GM23338 (cell line): Measurements from ENCODE around the gene TTC12. TPM values are rescaled to one million over a fixed set of nuclear protein-coding genes. Genes with fewer than 3 reads are reported as not detected.

Experiments
- ATAC-seq: fragments of 200-7000 bp; cut with Tn5 transposase; 3 replicates; pipeline ENCODE4 v1.9.1; 2020
- DNase-seq: peaks from one replicate; pipeline ENCODE4 v3.0.0-alpha.2; 2015; ENCODE audit warnings: low spot score
- H2AFZ ChIP-seq: fragments of 200-600 bp; sonication (generic); 2 replicates; pipeline ENCODE4 v1.8.0; 2016; ENCODE audit warnings: antibody characterized with exemption, mild to moderate bottlenecking, moderate library complexity
- H3F3A ChIP-seq: fragments of 200-600 bp; sonication (generic); replicated peaks from 2 replicates; pipeline ENCODE4 v1.8.0; 2017; ENCODE audit warnings: antibody characterized with exemption, mixed run types, low read depth
- H3K27ac ChIP-seq: fragments of 200-600 bp; sonication (generic); 2 replicates; pipeline ENCODE4 v1.6.1; 2016; ENCODE audit warnings: low read depth
- H3K27me3 ChIP-seq: fragments of 200-600 bp; sonication (generic); 2 replicates; pipeline ENCODE4 v1.8.0; 2016; ENCODE audit warnings: mild to moderate bottlenecking, mixed run types, moderate library complexity; ENCODE audit not compliant: insufficient read depth
- H3K36me3 ChIP-seq: fragments of 200-600 bp; sonication (generic); 2 replicates; pipeline ENCODE4 v1.8.0; 2016; ENCODE audit warnings: mild to moderate bottlenecking; ENCODE audit not compliant: insufficient read depth
- H3K4me1 ChIP-seq: fragments of 200-600 bp; sonication (generic); 2 replicates; pipeline ENCODE4 v1.8.0; 2016; ENCODE audit warnings: mild to moderate bottlenecking, moderate library complexity; ENCODE audit not compliant: insufficient read depth
- H3K4me2 ChIP-seq: fragments of 200-600 bp; sonication (generic); 2 replicates; pipeline ENCODE4 v1.7.1; 2017; ENCODE audit warnings: mixed run types
- H3K4me3 ChIP-seq: fragments of 200-600 bp; sonication (generic); 2 replicates; pipeline ENCODE4 v1.6.1; 2016; ENCODE audit warnings: mixed run types
- H3K79me2 ChIP-seq: fragments of 200-600 bp; sonication (generic); replicated peaks from 2 replicates; pipeline ENCODE4 v1.8.0; 2017; ENCODE audit warnings: mild to moderate bottlenecking; ENCODE audit not compliant: insufficient read depth
- H3K9me2 ChIP-seq: fragments of 200-600 bp; sonication (generic); 2 replicates; pipeline ENCODE4 v1.8.0; 2017; ENCODE audit not compliant: insufficient read depth
- H4K20me1 ChIP-seq: fragments of 200-600 bp; sonication (generic); replicated peaks from 2 replicates; pipeline ENCODE4 v1.8.0; 2017; ENCODE audit warnings: mild to moderate bottlenecking; ENCODE audit not compliant: insufficient read depth
- H3K27ac Mint-ChIP-seq: 2 replicates; pipeline ENCODE4 v1.8.0; 2020; ENCODE audit warnings: inconsistent platforms, mild to moderate bottlenecking, moderate library complexity, mixed read lengths
- H3K27me3 Mint-ChIP-seq: 3 replicates; pipeline ENCODE4 v1.8.0; 2022; ENCODE audit warnings: low read depth, mild to moderate bottlenecking, moderate library complexity, mixed read lengths, inconsistent platforms; ENCODE audit not compliant: insufficient read depth, poor library complexity
- H3K36me3 Mint-ChIP-seq: 3 replicates; pipeline ENCODE4 v1.8.0; 2021; ENCODE audit warnings: low read depth, mild to moderate bottlenecking, inconsistent platforms, moderate library complexity, mixed read lengths
- H3K4me1 Mint-ChIP-seq: 3 replicates; pipeline ENCODE4 v1.8.0; 2020; ENCODE audit warnings: mild to moderate bottlenecking, inconsistent platforms, mixed read lengths
- H3K4me3 Mint-ChIP-seq: 3 replicates; pipeline ENCODE4 v1.8.0; 2021; ENCODE audit warnings: moderate library complexity, mild to moderate bottlenecking, inconsistent platforms, mixed read lengths
- H3K9me3 Mint-ChIP-seq: 3 replicates; pipeline ENCODE4 v1.8.0; 2020; ENCODE audit warnings: moderate library complexity, mild to moderate bottlenecking, inconsistent platforms, mixed read lengths
- CREB1 ChIP-seq: fragments of 250-450 bp; sonication (Bioruptor Pico); IDR thresholded peaks from 2 replicates; pipeline ENCODE4 v1.5.0; 2020; ENCODE audit warnings: low read depth, mild to moderate bottlenecking, moderate library complexity
- CTCF ChIP-seq, 2 experiments: fragments of 200-600 bp in 1 of 2; sonication (generic) in 1 of 2; conservative IDR thresholded peaks; 2 replicates each; pipeline versions ENCODE4 v1.5.1 to v1.6.1; 2016 to 2017; ENCODE audit warnings: antibody characterized with exemption in 2 of 2, low read depth in 2 of 2, mild to moderate bottlenecking in 2 of 2, moderate library complexity in 1 of 2
- ETS1 ChIP-seq: IDR thresholded peaks from 2 replicates; pipeline ENCODE4 v1.6.1; 2016; ENCODE audit warnings: antibody characterized with exemption
- EZH2 ChIP-seq: fragments of 200-600 bp; sonication (generic); IDR thresholded peaks from one replicate; pipeline ENCODE4 v1.8.0; 2017; ENCODE audit warnings: antibody characterized with exemption, mild to moderate bottlenecking, low read depth; ENCODE audit not compliant: unreplicated experiment
- JUNB ChIP-seq: IDR thresholded peaks from one replicate; pipeline ENCODE4 v1.6.1; 2016; ENCODE audit warnings: antibody characterized with exemption; ENCODE audit not compliant: unreplicated experiment
- NANOG ChIP-seq: IDR thresholded peaks from 2 replicates; pipeline ENCODE4 v1.6.1; 2016; ENCODE audit warnings: antibody characterized with exemption, borderline replicate concordance
- POLR2AphosphoS5 ChIP-seq: IDR thresholded peaks from 2 replicates; pipeline ENCODE4 v1.6.1; 2016; ENCODE audit warnings: antibody characterized with exemption, low read depth
- STAT1 ChIP-seq: IDR thresholded peaks from one replicate; pipeline ENCODE4 v1.6.1; 2016; ENCODE audit warnings: antibody characterized with exemption; ENCODE audit not compliant: unreplicated experiment
- ZNF331 ChIP-seq: fragments of 250-450 bp; sonication (Bioruptor Pico); IDR thresholded peaks from 2 replicates; pipeline ENCODE4 v1.5.0; 2020; ENCODE audit warnings: low read depth, mild to moderate bottlenecking, moderate library complexity
- ZNF462 ChIP-seq: fragments of 250-450 bp; sonication (Bioruptor Pico); IDR thresholded peaks from 2 replicates; pipeline ENCODE4 v1.5.0; 2020; ENCODE audit warnings: mild to moderate bottlenecking, moderate library complexity
- polyA plus RNA-seq: library from polyadenylated mRNA; unstranded; fragments of >200 nt; fragmentation: Nextera tagmentation; extraction: Ambion mirVana; gene quantifications from 2 replicates; pipeline ENCODE4 v1.2.1, GENCODE V29; 2016
- total RNA-seq: library from RNA; depleted of rRNA; stranded (reverse); fragments of >200 nt; shearing (Covaris generic); gene quantifications from 2 replicates; pipeline ENCODE4 v1.2.3, GENCODE V29; 2014

Gene TTC12
- total and polyA plus RNA-seq, 2 experiments from 2014 or later: 3.4 to 12.5 TPM

- Histone ChIP-seq H3K27me3 (0 out of 2 replicates have a peak, but pooled peaks cover 3% of the 10 kb centered on the region), H3K4me3 (no peak overlapping the region), H3F3A (no peaks in the 10 kb centered on the region), H3K4me1 (peaks cover 3% of the 10 kb centered on the region; the same call in 1 of the 2 replicates), H3K27ac (no peak overlapping the region), H3K36me3 (no peaks in the 10 kb centered on the region), H3K79me2 (no peaks in the 10 kb centered on the region), H3K4me2 (no peak overlapping the region), H2AFZ (no peak overlapping the region), H3K9me2 (no peaks in the 10 kb centered on the region), H4K20me1 (no peaks in the 10 kb centered on the region)
- no peak overlapping the region for H3K4me3 Mint-ChIP-seq
- no peak for DNase-seq
- H3K27ac Mint-ChIP-seq: no peak overlapping the region
- H3K9me3 Mint-ChIP-seq: 0 out of 3 replicates have a peak, but pooled peaks cover 3% of the 10 kb centered on the region
- H3K36me3 Mint-ChIP-seq: no peaks in the 10 kb centered on the region
- no peak for TF ChIP-seq ZNF462
- no peak for TF ChIP-seq JUNB
- no peak for TF ChIP-seq EZH2
- no peak for ATAC-seq
- peaks cover 9% of the 10 kb centered on the region for H3K27me3 Mint-ChIP-seq
- peaks cover 11% of the 10 kb centered on the region; the same call in 2 of the 3 replicates for H3K4me1 Mint-ChIP-seq
These were observed 67.7 kb downstream of the TTC12 start for GRCh38 chr11:113382121-113382520.

- Histone ChIP-seq H4K20me1 (no peaks in the 10 kb centered on the region), H3K4me3 (no peak overlapping the region), H3F3A (no peaks in the 10 kb centered on the region), H3K4me2 (no peak overlapping the region), H3K27ac (no peak overlapping the region), H3K9me2 (no peaks in the 10 kb centered on the region), H3K79me2 (no peaks in the 10 kb centered on the region), H3K4me1 (peaks cover 6% of the 10 kb centered on the region; the same call in 1 of the 2 replicates), H2AFZ (no peak overlapping the region), H3K27me3 (0 out of 2 replicates have a peak, but pooled peaks cover 5% of the 10 kb centered on the region), H3K36me3 (no peaks in the 10 kb centered on the region)
- Mint-ChIP-seq H3K4me1 (peaks cover 3% of the 10 kb centered on the region; the same call in 2 of the 3 replicates), H3K27me3 (peaks cover 3% of the 10 kb centered on the region), H3K9me3 (0 out of 3 replicates have a peak, but pooled peaks cover 3% of the 10 kb centered on the region), H3K4me3 (no peak overlapping the region), H3K27ac (no peak overlapping the region), H3K36me3 (no peaks in the 10 kb centered on the region)
- ATAC-seq: no peak
- no peak for DNase-seq
- no peak for TF ChIP-seq STAT1
- TF ChIP-seq CTCF (conservative IDR thresholded peaks at IDR 0.05; ENCODE audit: low read depth in 2 of 2): no peak
- no peak for TF ChIP-seq POLR2AphosphoS5
- TF ChIP-seq JUNB: no peak
- no peak for TF ChIP-seq ZNF331 (CRISPR knock-in tag)
- TF ChIP-seq NANOG: no peak
- TF ChIP-seq CREB1: no peak
- no peak for TF ChIP-seq ETS1
These were observed 70.2 kb downstream of the TTC12 start for GRCh38 chr11:113384551-113384950.
